Nephron progenitor cell (in vitro differentiated cells): ENCODE data around the gene FBXL17.

Source experiments
- DNase-seq: peaks from one replicate; pipeline ENCODE4 v3.0.0; 2021
- H3K27ac Mint-ChIP-seq: 2 replicates; pipeline ENCODE4 v1.8.0; 2021; ENCODE audit warnings: mild to moderate bottlenecking, moderate library complexity, mixed read lengths
- H3K27me3 Mint-ChIP-seq: 2 replicates; pipeline ENCODE4 v1.8.0; 2021; ENCODE audit warnings: mild to moderate bottlenecking, low read depth, mixed read lengths; ENCODE audit not compliant: poor library complexity
- H3K36me3 Mint-ChIP-seq: 2 replicates; pipeline ENCODE4 v1.8.0; 2021; ENCODE audit warnings: low read depth, mixed read lengths
- H3K4me1 Mint-ChIP-seq: 2 replicates; pipeline ENCODE4 v1.8.0; 2021; ENCODE audit warnings: mixed read lengths
- H3K4me3 Mint-ChIP-seq: 2 replicates; pipeline ENCODE4 v1.8.0; 2021; ENCODE audit warnings: mild to moderate bottlenecking, moderate library complexity, mixed read lengths
- H3K9me3 Mint-ChIP-seq: 2 replicates; pipeline ENCODE4 v1.8.0; 2021; ENCODE audit warnings: mild to moderate bottlenecking, moderate library complexity, mixed read lengths
- TF ChIP-seq, protein P1 (sequence below): fragments of 200-600 bp; sonication (generic); IDR thresholded peaks from 2 replicates; pipeline ENCODE4 v1.5.0; 2021; ENCODE audit warnings: antibody characterized with exemption

The FBXL17 gene

DNA sequence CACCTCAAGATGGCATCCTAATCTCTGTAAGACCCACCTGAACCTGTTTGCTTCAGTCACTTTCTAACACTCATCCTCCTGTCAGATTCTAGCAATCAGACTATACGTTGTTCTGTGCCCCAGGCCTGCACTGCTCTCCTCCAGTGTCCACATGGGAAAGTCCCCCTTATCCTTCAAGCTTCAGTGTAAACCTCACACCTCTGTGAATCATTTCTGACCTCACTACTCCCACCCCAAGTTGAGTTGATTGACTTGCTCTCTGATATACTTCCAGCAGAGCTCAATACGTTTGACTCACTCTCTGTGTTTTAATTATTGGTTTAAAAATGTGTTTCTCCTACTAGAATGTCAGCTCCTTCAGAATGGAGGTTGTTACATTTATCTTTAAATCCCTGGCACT is 240.2 kb downstream of the FBXL17 start:
- Mint-ChIP-seq H3K4me1 (no peaks in the 10 kb centered on the region), H3K36me3 (peaks cover 5% of the 10 kb centered on the region), H3K27ac (no peak overlapping the region), H3K9me3 (no peaks in the 10 kb centered on the region), H3K4me3 (no peak overlapping the region), H3K27me3 (no peaks in the 10 kb centered on the region)
- TF ChIP-seq, protein P1, sequence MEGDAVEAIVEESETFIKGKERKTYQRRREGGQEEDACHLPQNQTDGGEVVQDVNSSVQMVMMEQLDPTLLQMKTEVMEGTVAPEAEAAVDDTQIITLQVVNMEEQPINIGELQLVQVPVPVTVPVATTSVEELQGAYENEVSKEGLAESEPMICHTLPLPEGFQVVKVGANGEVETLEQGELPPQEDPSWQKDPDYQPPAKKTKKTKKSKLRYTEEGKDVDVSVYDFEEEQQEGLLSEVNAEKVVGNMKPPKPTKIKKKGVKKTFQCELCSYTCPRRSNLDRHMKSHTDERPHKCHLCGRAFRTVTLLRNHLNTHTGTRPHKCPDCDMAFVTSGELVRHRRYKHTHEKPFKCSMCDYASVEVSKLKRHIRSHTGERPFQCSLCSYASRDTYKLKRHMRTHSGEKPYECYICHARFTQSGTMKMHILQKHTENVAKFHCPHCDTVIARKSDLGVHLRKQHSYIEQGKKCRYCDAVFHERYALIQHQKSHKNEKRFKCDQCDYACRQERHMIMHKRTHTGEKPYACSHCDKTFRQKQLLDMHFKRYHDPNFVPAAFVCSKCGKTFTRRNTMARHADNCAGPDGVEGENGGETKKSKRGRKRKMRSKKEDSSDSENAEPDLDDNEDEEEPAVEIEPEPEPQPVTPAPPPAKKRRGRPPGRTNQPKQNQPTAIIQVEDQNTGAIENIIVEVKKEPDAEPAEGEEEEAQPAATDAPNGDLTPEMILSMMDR = no peak
- no peak for DNase-seq

DNA sequence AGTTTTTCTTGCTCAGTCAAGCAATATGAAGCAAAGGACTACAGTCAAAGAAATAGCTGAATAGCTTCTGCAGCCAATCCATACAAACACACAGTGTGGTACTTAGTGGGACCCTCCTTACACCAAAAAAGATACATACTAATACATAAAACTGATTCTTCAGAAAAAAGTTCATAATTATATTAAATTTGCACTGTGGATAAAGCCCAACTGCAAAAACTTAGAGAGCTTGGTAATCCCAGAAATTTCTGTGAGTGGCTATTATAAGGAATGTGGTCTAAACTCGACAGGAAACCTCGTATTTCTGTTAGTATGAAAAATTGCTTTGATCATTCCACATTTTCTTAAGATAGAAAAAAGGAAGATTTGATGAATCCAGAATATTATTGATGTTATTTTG is 245.4 kb downstream of the FBXL17 start:
- no peak overlapping the region for H3K27ac Mint-ChIP-seq

DNA sequence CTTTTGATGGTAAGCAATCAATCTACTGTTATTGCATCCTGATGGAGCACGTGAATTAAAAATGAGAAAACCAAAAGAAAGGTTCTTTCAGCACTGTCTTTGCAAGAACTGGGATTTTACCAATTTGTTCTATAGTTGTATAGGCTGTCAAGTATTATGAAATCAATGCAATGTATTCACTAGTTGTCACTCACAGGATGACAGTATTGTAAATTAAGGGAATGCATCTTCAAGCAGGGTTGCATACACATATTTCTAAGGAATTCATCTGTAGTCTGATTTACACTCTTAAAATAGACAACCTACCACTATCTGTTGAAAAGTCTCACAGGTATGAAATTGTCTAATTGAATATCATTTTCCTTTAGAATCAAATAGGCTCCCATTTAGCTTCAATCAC is 252.8 kb downstream of the FBXL17 start:
- no peak for DNase-seq
- H3K9me3 Mint-ChIP-seq = no peaks in the 10 kb centered on the region
- H3K36me3 Mint-ChIP-seq = no peaks in the 10 kb centered on the region
- H3K27me3 Mint-ChIP-seq = no peaks in the 10 kb centered on the region
- TF ChIP-seq, protein P1 = no peak
- peaks cover 6% of the 10 kb centered on the region for H3K4me1 Mint-ChIP-seq
- no peak overlapping the region for H3K27ac Mint-ChIP-seq
- no peak overlapping the region for H3K4me3 Mint-ChIP-seq

More for the DNA sequence above, 245.4 kb downstream of the FBXL17 start:
- Mint-ChIP-seq H3K4me3 (no peak overlapping the region), H3K9me3 (no peaks in the 10 kb centered on the region), H3K4me1 (peaks cover 26% of the 10 kb centered on the region), H3K36me3 (no peaks in the 10 kb centered on the region), H3K27me3 (no peaks in the 10 kb centered on the region)
- TF ChIP-seq, protein P1 = no peak
- no peak for DNase-seq

DNA sequence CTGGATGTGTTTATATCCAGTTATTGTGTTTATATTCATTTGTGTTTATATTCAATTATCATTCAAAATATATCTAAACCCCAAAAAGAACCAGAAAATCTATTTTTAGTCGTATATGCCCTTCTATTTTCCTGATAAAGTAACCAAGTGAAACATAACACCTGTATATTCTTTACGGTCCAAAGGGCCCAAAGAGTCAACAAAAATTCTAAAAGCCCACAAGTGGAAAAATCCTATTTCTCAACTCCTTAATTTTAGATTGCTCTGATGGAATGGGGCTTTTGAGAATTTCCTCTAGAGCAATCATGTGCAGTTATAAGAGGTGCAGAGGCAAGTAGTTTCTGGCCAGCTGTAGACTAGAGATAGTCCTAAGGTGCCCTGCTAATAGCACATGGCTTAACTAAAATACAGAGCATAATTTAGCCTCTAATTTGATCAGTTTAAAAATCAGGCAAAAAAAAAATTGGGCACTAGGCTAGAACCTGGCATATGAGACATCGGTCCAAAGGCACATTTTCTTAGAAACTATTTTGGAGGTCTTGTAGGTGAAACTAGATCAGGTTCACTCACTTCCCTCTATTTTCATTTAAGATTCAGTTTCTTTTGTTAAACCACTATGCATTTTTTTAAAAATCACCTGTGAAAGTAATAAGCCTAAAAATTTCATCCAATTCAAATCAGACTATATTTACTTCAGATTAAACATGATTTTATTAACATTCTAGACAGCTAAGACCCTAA is 256.0 kb downstream of the FBXL17 start:
- no peaks in the 10 kb centered on the region for H3K27me3 Mint-ChIP-seq

DNA sequence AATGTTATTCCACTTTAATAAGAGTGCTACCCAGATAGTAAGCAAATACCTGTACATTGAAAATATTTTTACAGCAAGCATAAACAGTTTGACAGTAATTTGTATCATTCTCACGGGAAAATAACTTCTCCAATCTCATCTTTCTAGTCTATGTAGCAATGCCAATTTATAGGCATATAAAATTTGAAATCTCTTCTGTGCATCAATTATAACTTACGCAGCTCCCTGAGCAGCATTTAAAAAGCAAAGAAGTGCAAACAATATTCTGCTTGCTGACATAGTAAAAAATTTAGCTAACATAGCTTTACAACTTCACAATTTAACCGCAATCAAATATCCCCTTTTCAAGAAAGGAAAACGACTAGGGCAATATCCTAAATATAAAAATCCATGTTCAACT is 257.3 kb downstream of the FBXL17 start:
- Mint-ChIP-seq H3K27ac (no peak overlapping the region), H3K4me3 (no peak overlapping the region), H3K9me3 (no peaks in the 10 kb centered on the region), H3K27me3 (no peaks in the 10 kb centered on the region), H3K4me1 (no peaks in the 10 kb centered on the region), H3K36me3 (no peaks in the 10 kb centered on the region)
- TF ChIP-seq, protein P1 = no peak
- no peak for DNase-seq

More for the DNA sequence above, 256.0 kb downstream of the FBXL17 start:
- H3K27ac Mint-ChIP-seq = no peak overlapping the region
- no peak overlapping the region for H3K4me3 Mint-ChIP-seq
- no peaks in the 10 kb centered on the region for H3K36me3 Mint-ChIP-seq
- H3K4me1 Mint-ChIP-seq = no peaks in the 10 kb centered on the region
- no peak for DNase-seq
- no peaks in the 10 kb centered on the region for H3K9me3 Mint-ChIP-seq
- TF ChIP-seq, protein P1 = no peak

DNA sequence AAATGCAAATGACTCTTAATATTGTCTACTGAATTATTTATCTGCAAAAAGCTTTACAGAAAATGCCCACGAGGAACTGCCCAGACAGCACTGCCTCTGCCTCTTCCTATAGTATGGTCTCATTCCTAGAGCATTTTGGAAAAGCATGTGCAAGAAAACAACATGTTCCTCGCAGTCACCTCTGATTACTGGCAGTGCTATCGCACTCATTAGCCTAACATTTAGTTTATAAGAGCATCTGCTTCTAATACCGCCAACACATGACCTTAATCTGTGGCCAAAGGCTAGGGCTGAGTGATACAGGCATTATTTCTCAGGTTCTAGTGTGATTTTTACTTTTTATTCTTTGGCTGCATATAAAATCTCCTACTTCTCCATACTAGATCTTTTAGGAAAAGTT is 259.2 kb downstream of the FBXL17 start:
- no peaks in the 10 kb centered on the region for H3K36me3 Mint-ChIP-seq

More for the DNA sequence above, 259.2 kb downstream of the FBXL17 start:
- TF ChIP-seq, protein P1 = no peak
- Mint-ChIP-seq H3K9me3 (no peaks in the 10 kb centered on the region), H3K4me3 (no peak overlapping the region), H3K27ac (peak overlapping the region; percentile 11), H3K27me3 (no peaks in the 10 kb centered on the region), H3K4me1 (no peaks in the 10 kb centered on the region)
- no peak for DNase-seq
